C4-2B (cell line): Measurements from ENCODE around the gene PPIB.

ENCODE experiments used
- ZFX ChIP-seq: fragments of 450-650 bp; IDR thresholded peaks from 2 replicates; pipeline ENCODE4 v1.6.1; 2017
- TF ChIP-seq, protein P1 (sequence below): fragments of 450-650 bp; conservative IDR thresholded peaks from 2 replicates; pipeline ENCODE4 v1.5.1; 2017; ENCODE audit warnings: mild to moderate bottlenecking

DNA sequence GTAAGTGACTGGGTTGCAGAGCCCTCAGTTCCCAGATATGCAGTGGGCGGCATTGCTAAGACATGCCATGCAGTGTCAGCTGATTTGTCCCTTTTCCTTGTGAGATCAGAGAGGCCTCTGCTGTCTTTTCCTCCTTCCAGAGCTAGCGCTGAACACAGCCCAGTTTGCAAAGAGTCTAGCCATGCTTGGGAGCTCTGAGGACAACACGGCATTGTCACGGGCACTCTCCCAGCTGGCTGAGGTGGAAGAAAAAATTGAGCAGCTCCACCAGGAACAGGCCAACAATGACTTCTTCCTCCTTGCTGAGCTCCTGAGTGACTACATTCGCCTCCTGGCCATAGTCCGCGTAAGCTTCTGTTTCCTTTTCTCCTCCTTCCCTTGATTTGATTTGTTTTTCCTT lies 31.3 kb downstream of the PPIB start:
- TF ChIP-seq, protein P1, sequence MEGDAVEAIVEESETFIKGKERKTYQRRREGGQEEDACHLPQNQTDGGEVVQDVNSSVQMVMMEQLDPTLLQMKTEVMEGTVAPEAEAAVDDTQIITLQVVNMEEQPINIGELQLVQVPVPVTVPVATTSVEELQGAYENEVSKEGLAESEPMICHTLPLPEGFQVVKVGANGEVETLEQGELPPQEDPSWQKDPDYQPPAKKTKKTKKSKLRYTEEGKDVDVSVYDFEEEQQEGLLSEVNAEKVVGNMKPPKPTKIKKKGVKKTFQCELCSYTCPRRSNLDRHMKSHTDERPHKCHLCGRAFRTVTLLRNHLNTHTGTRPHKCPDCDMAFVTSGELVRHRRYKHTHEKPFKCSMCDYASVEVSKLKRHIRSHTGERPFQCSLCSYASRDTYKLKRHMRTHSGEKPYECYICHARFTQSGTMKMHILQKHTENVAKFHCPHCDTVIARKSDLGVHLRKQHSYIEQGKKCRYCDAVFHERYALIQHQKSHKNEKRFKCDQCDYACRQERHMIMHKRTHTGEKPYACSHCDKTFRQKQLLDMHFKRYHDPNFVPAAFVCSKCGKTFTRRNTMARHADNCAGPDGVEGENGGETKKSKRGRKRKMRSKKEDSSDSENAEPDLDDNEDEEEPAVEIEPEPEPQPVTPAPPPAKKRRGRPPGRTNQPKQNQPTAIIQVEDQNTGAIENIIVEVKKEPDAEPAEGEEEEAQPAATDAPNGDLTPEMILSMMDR: no peak
- TF ChIP-seq ZFX: no peak
